ENCODE measurements around the gene SNRNP70. TPM values are rescaled to one million over a fixed set of nuclear protein-coding genes. Genes with fewer than 3 reads are reported as not detected.

SNRNP70 gene
- total and polyA plus RNA-seq, 10 of the 15 experiments (the other 5 are each of a cell fraction or from before 2014, with no cell fraction given): 2.7 to 453 (median 159) TPM

DNA sequence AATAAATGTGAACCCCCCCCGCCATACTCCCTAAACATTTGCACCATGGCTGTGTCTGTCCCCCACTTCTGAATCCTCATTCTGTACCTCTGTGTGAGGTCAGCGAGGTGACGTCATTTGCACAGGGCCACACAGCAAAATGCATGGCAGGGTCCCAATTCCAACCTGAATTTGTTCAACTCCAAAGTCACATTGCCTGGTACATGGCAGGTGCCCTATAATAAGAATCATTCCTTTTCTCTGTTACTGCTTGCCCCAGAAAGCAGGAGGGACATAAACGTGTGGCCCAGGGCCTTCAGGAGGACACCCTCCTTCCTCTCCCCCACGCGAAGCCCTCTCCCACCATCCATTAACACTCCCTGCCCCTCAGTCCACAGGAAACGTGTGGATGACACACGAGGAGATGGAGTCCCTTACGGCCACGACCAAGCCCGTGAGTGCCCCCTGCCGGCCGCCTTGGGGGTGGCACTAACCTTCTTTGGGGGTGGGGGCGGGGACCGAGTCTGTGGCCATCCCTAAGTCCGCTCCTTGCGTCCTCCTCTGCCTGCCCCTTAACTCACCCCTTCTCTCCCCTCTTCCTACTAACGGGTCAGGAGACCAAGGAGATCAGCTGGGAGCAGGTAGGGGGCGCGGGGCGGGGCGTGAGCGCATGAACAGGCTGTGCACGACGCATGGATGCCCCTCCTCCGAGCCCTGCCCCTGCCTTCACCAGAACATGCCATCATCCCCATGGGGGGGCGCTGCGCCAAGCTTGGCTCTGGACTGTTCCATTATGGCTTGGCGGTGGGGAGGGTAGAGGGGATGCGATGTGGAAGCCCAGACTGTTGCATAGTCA, 60.5 kb downstream of the SNRNP70 start:
- CTCF ChIA-PET: interaction anchor here (0.6 to 6.0 kb wide), 14 partner anchors 14 to 245 kb away, joined by 3 to 54 read pairs (median 4); partner anchors contain the start of gene LIN7B
- H3K79me2 ChIP-seq (ENCODE audit: control insufficient read depth, insufficient read depth, low read length): no peaks in the 10 kb centered on the region
- FAIRE-seq (no peak), ATAC-seq (peak; percentile 70), DNase-seq (ENCODE audit: low read depth, low spot score) (peak; percentile 13)
- H3K9me3 ChIP-seq (replicated peaks; ENCODE audit: control insufficient read depth, insufficient read depth, low read length): no peaks in the 10 kb centered on the region; the same call in 1 of the 3 replicates
- RAD21 ChIA-PET (ENCODE audit: unreplicated experiment): interaction anchor here (1.1 to 3.5 kb wide), 3 partner anchors 40 to 51 kb away, joined by 3 to 13 read pairs (median 3); no protein-coding TSS in a partner anchor
- no peaks in the 10 kb centered on the region for H3K36me3 ChIP-seq (ENCODE audit: control insufficient read depth in 2 of 2, insufficient read depth in 2 of 2, low read length in 1 of 2)
- no peaks in the 10 kb centered on the region for H4K20me1 ChIP-seq (ENCODE audit: control insufficient read depth, insufficient read depth)
- H2AFZ ChIP-seq (ENCODE audit: control insufficient read depth, low read depth, low read length): peak overlapping the region; percentile 61
- POLR2A ChIA-PET: interaction anchor here (0.6 kb wide), 1 partner anchor 325 kb away, joined by 5 read pairs; no protein-coding TSS in a partner anchor
- H3K27ac ChIP-seq (ENCODE audit: control insufficient read depth, insufficient read depth): no peak overlapping the region
- H3K9ac ChIP-seq (ENCODE audit: control insufficient read depth, insufficient read depth, low read length): no peak overlapping the region
- BruUV-seq (replicated peaks): no TSS peak
- H3K4me3 ChIP-seq: no peak overlapping the region
- intact Hi-C loops (cut with micrococcal nuclease; ENCODE audit: unreplicated experiment): loop anchor here (1.0 to 5.0 kb wide), 2 partner anchors 47 to 62 kb away; no protein-coding TSS in a partner anchor
- WGBS (ENCODE audit: insufficient coverage, insufficient replicate concordance, low lambda C conversion rate, missing lambda C conversion rate): 4% methylated on average over 28 of the region's 30 CpGs
- in situ Hi-C loops (cut with MboI): no loop called here
- peaks cover 6% of the 10 kb centered on the region for H3K4me1 ChIP-seq (ENCODE audit: control insufficient read depth, insufficient read depth, low read length)
- SMC1A ChIA-PET (ENCODE audit: uncharacterized antibody, unreplicated experiment): interaction anchor here (1.0 to 1.4 kb wide), 3 partner anchors 48 to 53 kb away, joined by 3 to 5 read pairs (median 4); no protein-coding TSS in a partner anchor
- H3K4me2 ChIP-seq (ENCODE audit: control insufficient read depth, insufficient read depth): peak overlapping the region; percentile 26; the same call in 1 of the 2 replicates
- peaks cover 6 to 14% of the 10 kb centered on the region in 2 experiments for H3K27me3 ChIP-seq (replicated peaks in 1 of 2; ENCODE audit: control insufficient read depth in 2 of 2, insufficient read depth in 2 of 2, low read length in 1 of 2)
- TF ChIP-seq SMC3 (IDR thresholded peaks at IDR 0.05; ENCODE audit: borderline replicate concordance, low read length) (peak; percentile 64; the same call in 1 of the 2 replicates), CREM (IDR thresholded peaks at IDR 0.05; ENCODE audit: low read depth) (0 out of 2 replicates have a peak, but pooled peaks have one; percentile 39), YY1 (IDR thresholded peaks at IDR 0.05; ENCODE audit: low read depth, low read length) (peak; percentile 47; the same call in 1 of the 2 replicates), TBL1XR1 (IDR thresholded peaks at IDR 0.05; ENCODE audit: low read depth, low read length) (no peak), MTA2 (IDR thresholded peaks at IDR 0.05; ENCODE audit: low read depth) (no peak; the same call in 1 of the 2 replicates), RAD21 (IDR thresholded peaks at IDR 0.05; ENCODE audit: insufficient read depth, low read depth, low read length) (peak; percentile 70), BHLHE40 (IDR thresholded peaks at IDR 0.05; ENCODE audit: borderline replicate concordance in 1 of 2, low read depth in 2 of 2, low read length in 1 of 2) (peak; percentile 42 to 67; a peak in 2 of 4 replicates), JUND (IDR thresholded peaks at IDR 0.05; ENCODE audit: low read depth, low read length) (peak; percentile 85), SRF (IDR thresholded peaks at IDR 0.05; ENCODE audit: low read depth in 2 of 2, low read length in 2 of 2) (peak in 1 of 2 experiments; percentile 85; a peak in 2 of 4 replicates)
- TF ChIP-seq, protein P1, sequence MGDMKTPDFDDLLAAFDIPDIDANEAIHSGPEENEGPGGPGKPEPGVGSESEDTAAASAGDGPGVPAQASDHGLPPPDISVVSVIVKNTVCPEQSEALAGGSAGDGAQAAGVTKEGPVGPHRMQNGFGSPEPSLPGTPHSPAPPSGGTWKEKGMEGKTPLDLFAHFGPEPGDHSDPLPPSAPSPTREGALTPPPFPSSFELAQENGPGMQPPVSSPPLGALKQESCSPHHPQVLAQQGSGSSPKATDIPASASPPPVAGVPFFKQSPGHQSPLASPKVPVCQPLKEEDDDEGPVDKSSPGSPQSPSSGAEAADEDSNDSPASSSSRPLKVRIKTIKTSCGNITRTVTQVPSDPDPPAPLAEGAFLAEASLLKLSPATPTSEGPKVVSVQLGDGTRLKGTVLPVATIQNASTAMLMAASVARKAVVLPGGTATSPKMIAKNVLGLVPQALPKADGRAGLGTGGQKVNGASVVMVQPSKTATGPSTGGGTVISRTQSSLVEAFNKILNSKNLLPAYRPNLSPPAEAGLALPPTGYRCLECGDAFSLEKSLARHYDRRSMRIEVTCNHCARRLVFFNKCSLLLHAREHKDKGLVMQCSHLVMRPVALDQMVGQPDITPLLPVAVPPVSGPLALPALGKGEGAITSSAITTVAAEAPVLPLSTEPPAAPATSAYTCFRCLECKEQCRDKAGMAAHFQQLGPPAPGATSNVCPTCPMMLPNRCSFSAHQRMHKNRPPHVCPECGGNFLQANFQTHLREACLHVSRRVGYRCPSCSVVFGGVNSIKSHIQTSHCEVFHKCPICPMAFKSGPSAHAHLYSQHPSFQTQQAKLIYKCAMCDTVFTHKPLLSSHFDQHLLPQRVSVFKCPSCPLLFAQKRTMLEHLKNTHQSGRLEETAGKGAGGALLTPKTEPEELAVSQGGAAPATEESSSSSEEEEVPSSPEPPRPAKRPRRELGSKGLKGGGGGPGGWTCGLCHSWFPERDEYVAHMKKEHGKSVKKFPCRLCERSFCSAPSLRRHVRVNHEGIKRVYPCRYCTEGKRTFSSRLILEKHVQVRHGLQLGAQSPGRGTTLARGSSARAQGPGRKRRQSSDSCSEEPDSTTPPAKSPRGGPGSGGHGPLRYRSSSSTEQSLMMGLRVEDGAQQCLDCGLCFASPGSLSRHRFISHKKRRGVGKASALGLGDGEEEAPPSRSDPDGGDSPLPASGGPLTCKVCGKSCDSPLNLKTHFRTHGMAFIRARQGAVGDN (IDR thresholded peaks at IDR 0.05): no peak
- TF ChIP-seq, protein P2, sequence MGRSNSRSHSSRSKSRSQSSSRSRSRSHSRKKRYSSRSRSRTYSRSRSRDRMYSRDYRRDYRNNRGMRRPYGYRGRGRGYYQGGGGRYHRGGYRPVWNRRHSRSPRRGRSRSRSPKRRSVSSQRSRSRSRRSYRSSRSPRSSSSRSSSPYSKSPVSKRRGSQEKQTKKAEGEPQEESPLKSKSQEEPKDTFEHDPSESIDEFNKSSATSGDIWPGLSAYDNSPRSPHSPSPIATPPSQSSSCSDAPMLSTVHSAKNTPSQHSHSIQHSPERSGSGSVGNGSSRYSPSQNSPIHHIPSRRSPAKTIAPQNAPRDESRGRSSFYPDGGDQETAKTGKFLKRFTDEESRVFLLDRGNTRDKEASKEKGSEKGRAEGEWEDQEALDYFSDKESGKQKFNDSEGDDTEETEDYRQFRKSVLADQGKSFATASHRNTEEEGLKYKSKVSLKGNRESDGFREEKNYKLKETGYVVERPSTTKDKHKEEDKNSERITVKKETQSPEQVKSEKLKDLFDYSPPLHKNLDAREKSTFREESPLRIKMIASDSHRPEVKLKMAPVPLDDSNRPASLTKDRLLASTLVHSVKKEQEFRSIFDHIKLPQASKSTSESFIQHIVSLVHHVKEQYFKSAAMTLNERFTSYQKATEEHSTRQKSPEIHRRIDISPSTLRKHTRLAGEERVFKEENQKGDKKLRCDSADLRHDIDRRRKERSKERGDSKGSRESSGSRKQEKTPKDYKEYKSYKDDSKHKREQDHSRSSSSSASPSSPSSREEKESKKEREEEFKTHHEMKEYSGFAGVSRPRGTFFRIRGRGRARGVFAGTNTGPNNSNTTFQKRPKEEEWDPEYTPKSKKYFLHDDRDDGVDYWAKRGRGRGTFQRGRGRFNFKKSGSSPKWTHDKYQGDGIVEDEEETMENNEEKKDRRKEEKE (IDR thresholded peaks at IDR 0.05): peak; percentile 65; the same call in 1 of the 2 replicates
- TF ChIP-seq, protein P3, sequence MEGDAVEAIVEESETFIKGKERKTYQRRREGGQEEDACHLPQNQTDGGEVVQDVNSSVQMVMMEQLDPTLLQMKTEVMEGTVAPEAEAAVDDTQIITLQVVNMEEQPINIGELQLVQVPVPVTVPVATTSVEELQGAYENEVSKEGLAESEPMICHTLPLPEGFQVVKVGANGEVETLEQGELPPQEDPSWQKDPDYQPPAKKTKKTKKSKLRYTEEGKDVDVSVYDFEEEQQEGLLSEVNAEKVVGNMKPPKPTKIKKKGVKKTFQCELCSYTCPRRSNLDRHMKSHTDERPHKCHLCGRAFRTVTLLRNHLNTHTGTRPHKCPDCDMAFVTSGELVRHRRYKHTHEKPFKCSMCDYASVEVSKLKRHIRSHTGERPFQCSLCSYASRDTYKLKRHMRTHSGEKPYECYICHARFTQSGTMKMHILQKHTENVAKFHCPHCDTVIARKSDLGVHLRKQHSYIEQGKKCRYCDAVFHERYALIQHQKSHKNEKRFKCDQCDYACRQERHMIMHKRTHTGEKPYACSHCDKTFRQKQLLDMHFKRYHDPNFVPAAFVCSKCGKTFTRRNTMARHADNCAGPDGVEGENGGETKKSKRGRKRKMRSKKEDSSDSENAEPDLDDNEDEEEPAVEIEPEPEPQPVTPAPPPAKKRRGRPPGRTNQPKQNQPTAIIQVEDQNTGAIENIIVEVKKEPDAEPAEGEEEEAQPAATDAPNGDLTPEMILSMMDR (IDR thresholded peaks at IDR 0.05 in 2 of 3, conservative IDR thresholded peaks at IDR 0.05 in 1 of 3; ENCODE audit: control insufficient read depth in 2 of 3, extremely low read depth in 1 of 3, insufficient read depth in 1 of 3, low read depth in 3 of 3, low read length in 3 of 3): peak; percentile 70 to 94 (median 82)

Data from GM12878 (cell line).